Tongue (tissue), 2 donors: ENCODE measurements around the gene PALM3. TPM values are rescaled to one million over a fixed set of nuclear protein-coding genes. Genes with fewer than 3 reads are reported as not detected.

Experiments
- DNase-seq: peaks from one replicate; pipeline ENCODE4 v3.0.0-alpha.2; 2015
- total RNA-seq: library from RNA; depleted of rRNA; stranded (reverse); fragments of >200 nt; gene quantifications from one replicate; pipeline ENCODE4 v1.2.3, GENCODE V29; 2014

PALM3 gene
- total RNA-seq, 1 donor from 2014 or later, result 0.21 TPM

DNA sequence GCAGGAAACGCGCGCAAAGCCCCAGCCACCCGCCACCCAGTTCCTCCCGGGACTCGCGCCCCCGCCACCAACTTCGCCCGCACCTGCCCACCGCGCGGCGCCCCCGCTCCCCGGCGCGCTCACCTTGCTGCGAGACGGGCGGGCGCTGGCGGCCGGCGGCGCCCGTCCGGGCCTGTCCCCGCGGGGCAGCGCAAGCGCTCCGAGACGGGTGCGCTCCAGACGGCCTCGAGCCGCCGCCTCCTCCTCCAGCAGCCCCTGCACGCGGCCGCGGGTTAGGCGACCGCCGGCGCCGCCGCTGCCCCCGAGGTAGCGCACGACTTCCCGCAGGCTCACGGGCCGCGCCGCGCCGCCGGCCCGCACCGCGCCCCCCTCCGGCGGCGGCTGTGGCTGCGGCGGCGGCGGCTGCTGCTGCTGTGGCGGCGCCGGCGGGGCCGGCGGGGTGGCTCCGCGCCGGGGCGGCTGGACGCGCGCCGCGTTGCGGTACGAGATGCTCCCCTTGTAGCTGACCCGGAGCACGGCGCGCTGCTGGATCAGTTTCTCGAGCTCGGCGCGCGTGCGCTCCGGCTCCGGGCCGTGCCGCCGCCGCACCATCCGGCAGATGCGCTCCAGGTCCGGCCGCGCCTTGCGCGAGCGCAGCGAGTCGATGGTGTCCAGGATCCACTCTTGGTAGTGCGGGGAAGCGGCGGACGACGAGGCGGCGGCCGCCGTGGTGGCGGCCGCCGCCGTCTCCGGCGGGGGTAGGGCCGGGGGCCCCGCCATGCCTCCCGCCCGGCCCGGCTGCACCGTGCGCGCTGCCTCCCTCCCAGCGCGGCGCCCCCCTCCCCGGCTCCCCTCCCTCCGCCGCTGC is 28.0 kb upstream of the PALM3 start:
- DNase-seq, result peak; percentile 61

- DNase-seq, result peak; percentile 43
Measured at GRCh38 chr19:14089412-14089661, 27.5 kb upstream of the PALM3 start.

- no peak for DNase-seq
Measured at GRCh38 chr19:14088634-14089411, 26.9 kb upstream of the PALM3 start.

- DNase-seq, result no peak
Measured at GRCh38 chr19:14086098-14086497, 24.2 kb upstream of the PALM3 start.

- no peak for DNase-seq
Measured at GRCh38 chr19:14085309-14085995, 23.6 kb upstream of the PALM3 start, which contains the start of gene C19orf67. Gene C19orf67 (minus strand): TSS chr19:14085783. CDS start chr19:14085627, 156 bp downstream.

DNA sequence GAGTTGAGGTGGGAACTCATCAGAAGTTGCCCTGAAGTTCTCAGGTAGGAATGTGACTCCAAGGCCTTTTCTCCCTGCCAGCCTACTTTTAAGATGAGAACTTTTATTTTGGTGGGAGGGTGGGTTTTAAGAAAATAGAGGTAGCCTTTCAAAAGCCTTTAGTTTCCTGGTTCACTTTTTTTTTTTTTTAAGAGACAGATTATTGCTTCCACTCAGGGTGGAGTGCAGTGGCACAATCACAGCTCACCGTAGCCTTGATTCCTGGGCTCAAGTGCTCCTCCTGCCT is 20.7 kb upstream of the PALM3 start:
- DNase-seq, result no peak

DNA sequence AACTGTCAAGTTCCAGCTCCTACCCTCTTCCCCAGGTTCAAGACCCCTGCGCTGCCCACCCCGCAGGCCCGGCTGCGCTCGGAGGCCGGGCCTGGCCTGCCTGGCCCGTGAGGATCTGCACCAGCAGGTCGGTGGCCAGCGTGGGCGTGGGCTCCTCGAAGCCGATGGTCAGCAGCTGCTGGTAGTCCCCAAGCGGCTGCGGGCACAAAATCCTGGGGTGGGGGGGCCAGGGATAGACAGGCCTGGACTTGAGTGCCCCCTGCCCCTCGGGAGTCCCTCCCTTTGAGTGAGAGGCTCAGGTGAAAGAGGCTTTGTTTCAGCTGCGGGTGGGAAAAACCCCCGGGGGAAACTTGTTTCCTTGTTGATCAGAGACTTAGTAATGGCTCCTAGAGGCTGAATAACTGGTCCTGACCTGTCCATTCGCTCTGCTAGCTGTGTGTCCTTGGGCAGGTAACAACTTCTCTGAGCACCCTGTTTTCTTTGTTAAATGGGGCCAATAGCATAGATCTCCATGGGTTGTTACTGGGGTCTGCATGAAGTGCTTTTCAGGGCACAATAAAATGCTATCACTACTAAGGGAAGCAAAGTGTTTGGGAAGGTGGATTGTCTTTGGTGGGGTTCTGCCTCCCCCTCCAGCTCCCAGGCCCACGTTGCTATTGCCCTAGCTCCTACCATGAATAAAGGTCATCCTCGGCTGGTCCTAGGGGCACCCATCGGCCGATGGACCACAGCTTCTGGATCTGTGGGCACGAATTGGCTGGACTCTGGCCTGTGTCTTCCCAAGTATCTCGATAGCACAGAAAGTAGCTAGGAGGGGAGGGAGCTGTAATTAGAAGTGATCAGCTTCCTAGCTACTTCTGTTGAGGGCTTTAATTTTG is 20.2 kb upstream of the PALM3 start:
- DNase-seq, result no peak

GRCh38 chr19:14080887-14081796 is 19.3 kb upstream of the PALM3 start:
- DNase-seq, result peak; percentile 100

DNA sequence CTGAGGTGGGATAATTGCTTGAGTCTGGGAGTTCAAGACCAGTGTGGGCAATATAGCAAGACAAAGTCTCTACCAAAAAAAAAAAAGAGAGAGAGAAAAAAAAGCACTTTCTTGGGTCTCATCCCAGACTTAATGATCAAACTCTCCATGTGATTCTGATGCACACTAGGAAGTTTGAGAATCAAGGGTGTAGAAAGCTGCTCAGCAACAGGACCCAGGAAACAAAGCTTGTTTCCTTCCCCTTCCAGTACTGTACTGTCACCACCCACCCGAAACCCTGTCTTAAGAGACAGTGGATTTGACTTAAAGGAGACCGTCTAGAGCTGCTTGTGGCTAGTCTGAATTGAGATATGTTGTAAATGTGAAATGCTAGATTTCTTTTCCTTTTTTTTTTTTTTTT is 16.5 kb upstream of the PALM3 start:
- DNase-seq, result no peak

DNA sequence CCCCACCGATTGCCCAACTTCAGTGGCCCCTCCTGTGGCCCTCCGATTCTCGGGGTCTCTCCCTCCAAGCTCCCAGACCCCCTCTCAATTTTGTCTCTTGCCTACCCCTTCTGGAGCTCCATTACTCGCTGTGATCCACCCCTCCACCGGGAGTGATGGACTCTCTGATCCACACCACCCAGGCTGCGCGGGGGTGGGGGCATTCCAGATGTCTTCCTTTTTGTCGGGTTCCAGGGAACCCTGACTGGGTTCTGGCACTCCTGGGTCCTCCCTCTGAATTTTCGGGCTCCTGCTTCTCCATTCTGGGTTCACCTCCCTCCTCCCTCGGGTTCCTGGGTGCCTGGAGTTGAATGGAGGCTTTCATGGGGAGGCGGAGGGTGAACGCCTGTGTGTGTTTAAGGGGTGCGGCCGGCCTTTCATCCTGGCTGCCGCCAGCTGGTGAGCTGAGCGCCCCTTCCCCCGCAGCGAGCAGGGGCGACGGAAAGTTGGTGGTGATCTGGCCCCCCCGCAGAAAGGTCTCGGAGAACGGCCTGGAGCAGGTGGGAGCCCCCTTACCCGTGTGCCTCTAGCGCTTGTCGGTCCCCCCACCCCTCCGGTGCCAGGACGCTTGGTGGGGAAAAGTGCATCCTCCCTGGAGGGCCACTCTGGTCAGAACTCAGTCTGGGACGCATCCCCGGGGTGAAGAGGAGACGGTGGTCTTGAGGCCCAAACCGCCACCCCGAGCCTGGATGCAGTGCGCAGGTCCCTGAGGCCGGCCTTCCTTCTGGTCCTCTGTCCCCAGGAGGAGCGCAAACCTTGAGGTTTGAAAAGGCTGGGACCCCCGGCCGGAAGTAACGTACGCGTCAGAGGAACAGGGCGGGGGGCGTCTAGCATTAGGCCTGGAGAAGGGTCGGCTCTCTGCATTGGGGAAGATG is 12.3 kb upstream of the PALM3 start:
- DNase-seq, result peak; percentile 44

DNA sequence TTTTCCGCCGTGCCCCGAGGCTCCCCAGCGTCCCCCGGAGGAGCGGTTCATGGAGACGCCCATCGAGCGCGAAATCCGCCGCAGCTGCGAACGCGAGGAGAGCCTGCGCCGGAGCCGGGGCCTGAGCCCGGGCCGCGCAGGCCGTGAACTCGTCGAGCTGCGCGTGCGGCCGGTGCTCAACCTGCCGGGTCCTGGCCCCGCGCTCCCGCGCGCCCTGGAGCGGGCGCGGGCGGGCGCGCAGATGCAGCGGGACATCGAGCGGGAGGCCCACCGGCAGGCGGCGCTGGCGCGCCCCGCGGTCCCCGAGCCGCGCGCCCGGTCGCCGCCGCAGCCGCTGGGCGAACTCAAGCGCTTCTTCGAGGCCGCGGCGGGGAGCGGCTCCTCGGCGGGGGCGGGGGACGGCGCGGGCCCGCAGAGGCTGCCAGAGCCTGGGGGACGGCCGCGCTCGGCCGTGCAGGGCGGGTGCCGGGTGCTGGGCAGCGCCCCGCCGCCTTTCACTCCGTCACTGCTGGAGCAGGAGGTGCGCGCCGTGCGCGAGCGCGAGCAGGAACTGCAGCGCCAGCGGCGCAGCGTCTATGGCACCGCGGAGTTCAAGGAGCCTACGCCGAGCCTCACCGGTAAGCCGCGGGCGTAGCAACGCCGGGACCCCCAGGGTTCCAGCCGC is 11.5 kb upstream of the PALM3 start:
- DNase-seq, result peak; percentile 79

- DNase-seq, result no peak
Measured at GRCh38 chr19:14072535-14073260, 10.8 kb upstream of the PALM3 start, which contains the start of gene MISP3. Gene MISP3 (plus strand): TSS chr19:14072786. CDS start chr19:14073310, 524 bp downstream.

DNA sequence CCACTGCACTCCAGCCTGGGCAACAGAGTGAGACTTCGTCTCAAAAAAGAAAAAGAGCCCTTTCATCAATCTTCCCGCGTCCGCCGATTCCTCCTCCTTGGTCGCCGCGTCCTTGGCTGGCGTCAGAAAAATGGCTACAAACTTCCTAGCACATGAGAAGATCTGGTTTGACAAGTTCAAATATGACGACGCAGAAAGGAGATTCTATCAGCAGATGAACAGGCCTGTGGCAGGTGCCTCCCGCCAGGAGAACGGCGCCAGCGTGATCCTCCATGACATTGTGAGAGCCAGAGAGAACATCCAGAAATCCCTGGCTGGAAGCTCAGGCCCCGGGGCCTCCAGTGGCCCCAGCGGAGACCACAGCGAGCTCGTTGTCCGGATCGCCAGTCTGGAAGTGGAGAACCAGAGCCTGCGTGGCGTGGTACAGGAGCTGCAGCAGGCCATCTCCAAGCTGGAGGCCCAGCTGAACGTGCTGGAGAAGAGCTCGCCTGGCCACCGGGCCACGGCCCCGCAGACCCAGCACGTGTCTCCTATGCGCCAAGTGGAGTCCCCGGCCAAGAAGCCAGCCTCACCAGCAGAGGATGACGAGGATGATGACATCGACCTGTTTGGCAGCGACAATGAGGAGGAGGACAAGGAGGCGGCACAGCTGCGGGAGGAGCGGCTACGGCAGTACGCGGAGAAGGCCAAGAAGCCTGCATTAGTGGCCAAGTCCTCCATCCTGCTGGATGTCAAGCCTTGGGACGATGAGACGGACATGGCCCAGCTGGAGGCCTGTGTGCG is 8.6 kb upstream of the PALM3 start:
- no peak for DNase-seq

DNA sequence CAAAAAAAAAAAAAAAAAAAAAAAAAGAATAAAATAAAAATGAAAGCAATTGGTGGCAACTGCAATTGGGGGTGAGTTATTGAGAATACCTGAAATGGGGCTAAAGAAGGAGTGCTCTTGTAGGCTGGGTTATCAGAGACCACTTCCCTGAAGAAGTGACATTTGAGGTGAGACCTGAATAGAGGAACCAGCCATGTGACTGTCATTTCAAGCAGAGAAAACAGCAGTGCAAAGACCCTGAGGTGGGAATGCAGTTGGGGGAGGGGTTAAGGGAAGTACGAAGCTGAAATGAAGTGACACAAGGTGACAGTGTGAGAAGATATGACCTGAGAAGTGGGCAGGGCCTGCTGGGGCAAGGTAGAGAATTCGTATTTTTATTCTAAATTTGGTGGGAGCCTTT is 4.3 kb upstream of the PALM3 start:
- no peak for DNase-seq

GRCh38 chr19:14063105-14063504 is 1.2 kb upstream of the PALM3 start:
- no peak for DNase-seq

DNA sequence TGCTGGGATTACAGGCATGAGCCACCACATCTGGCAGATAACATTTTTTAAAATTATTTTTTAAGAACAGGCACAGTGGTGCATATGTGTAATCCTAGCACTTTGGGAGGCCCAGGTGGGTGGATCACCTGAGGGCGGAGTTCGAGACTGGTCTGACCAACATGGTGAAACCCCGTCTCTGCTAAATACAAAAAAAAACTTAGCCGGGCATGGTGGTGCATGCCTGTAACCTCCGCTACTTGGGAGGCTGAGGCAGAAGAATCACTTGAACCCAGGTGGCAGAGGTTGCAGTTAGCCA is 631 bp upstream of the PALM3 start:
- DNase-seq, result no peak

GRCh38 chr19:14061081-14061749 is 661 bp downstream of the PALM3 start:
- DNase-seq, result no peak
